GM18519 (cell line): Measurements from ENCODE around the gene DSP.

ENCODE experiments used
- ATAC-seq: cut with Tn5 transposase; IDR thresholded peaks from one replicate; pipeline ENCODE4 v1.9.1; 2021; ENCODE audit warnings: mild to moderate bottlenecking, moderate library complexity; ENCODE audit not compliant: unreplicated experiment, low FRiP score

DSP gene

GRCh38 chr6:7532821-7533220 is 8.7 kb upstream of the DSP start:
- no peak for ATAC-seq

DNA sequence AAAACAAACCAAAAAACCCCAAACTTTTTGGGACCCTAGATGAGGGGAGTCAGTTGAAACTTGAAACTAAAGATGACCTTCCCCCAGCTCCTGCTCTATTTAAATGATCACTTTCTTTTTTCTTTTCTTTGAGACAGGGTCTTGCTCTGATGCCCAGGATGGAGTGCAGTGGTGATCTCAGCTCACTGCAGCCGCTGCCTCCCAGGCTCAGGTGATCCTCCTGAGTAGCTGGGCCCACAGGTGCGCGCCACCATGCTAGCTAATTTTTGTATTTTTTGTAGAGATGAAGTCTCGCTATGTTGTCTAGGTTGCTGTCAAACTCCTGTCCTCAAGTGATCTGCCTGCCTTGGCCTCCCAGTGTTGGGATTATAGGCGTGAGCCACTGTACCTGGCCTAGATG is 7.3 kb upstream of the DSP start:
- ATAC-seq = no peak

GRCh38 chr6:7535498-7535897 is 6.0 kb upstream of the DSP start:
- ATAC-seq = no peak

- no peak for ATAC-seq
Observed at GRCh38 chr6:7537565-7538174, 3.8 kb upstream of the DSP start.

DNA sequence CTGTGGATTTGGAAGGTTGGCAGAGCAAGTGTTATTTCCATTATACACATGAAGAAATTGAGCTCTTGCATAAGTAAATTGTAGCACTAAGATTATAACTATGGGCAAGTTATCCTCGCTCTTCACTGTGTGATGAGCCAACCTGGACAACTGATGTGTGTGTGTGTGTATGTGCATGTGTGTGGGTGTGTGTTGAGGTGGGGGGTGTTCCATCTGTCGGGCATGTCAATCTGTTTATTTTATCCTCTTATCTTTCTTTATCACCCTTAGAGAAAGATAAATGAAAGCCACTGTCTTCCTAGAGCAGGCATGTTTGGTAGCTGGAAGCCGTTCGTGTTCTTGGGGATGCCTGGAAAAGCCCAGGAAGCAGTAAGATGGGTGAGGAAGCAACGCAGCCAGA is 3.0 kb upstream of the DSP start:
- no peak for ATAC-seq

- ATAC-seq = no peak
Observed at GRCh38 chr6:7540595-7540994, 876 bp upstream of the DSP start.

GRCh38 chr6:7542065-7542873 is 798 bp downstream of the DSP start:
- no peak for ATAC-seq

DNA sequence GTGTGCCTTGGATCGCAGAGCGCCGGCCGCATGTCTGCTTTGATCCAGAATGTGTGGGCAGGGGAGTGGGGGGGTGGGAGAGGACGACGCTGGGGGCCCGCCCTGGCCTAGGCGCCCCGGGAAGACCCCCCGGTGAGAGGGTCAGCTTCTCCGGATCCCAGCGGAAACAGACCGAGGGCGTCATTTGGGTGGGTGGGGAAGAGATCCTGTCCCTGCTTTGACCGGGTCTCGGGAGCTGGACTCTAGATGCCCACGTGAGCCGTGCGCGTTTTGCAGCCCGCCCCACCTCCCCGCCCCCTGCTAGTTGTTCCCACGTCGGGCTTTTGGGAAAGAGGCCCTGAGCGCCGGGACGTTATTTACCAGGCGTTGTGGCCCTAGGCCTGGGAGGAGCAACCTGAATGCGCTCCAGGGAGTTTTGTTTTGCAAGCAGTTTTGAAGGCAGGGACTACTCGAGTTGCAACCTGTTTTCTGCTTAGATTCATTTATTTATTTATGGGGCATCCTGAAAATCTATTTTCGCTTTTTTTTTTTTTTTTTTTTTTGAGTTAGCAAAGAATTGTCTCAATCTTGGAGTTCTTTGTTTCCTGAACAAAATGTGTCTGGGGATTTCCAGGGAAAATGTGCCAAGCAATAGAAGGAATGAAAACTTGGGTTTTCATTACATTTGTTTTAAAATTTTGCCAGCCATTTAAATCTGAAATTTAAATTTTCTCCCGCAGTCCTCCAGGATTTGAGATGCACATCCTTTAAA is 1.6 kb downstream of the DSP start:
- ATAC-seq = no peak

DNA sequence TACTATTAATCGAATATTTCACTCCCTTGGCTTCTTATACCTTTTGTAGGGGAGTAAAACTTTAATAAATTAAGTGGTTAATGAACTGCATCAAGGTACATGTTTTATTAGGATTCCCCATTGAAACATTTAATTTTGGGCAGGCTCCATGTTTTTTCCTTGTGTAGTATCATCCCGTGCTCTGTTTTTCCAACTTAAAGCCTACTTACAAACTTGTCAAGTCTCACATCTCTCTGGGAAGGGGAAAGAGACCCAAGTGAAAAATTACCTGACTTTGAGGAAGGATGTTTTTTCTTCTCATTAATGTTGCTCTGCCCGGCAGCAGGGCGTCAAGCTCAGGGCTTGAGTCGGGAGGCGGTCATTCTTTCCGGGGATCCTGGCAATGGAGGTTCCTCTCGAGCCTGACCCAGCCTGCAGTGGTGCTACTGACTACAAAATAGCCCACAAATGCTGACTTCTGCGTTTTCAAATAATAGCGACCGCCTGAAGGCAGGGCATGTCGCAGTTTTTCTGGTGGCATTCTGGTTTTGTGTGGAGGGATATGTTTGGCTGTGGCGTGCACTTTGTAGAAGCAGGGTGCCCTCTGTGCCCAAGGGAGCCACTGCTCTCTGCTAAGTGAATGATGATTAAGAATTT is 2.4 kb downstream of the DSP start:
- ATAC-seq = no peak

DNA sequence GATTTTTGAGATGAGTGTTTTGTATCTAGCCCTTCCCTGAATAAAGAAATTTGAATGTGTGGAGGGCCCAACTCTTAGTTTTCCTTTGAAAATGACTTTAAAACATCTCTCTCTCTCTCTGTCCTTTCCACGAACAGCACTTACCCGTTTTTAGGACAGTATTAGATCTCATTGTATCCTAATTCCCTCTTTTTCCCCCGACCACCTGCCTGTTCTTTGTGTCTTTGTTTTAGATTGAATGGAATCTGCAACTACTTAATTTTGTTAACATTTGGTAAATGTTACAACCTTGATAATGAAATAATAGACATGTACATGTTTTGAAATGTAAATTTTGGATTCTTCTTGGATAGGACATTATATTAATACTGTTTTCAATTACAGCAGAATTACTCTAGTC is 3.1 kb downstream of the DSP start:
- ATAC-seq = no peak

- ATAC-seq = no peak
Observed at GRCh38 chr6:7545316-7546019, 4.0 kb downstream of the DSP start.

DNA sequence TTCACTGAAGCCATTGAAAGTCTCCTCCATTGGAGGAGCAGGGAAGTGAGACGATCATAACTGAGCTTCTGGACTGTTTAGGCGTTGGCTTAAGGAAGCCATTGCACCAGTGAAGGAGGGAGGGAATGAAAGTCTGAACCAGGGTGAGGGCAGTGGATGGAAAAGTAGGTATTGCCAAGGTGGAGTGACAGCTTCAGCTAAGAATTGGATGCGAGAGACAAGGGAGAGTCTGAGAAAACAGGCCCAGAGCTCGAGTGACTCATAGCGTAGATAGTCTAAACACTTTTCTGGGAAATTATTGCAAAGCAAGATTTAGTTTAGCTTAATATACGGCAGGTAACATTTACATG is 4.5 kb downstream of the DSP start:
- ATAC-seq = no peak

GRCh38 chr6:7546383-7546782 is 4.9 kb downstream of the DSP start:
- no peak for ATAC-seq

- ATAC-seq = no peak
Observed at GRCh38 chr6:7546896-7547295, 5.4 kb downstream of the DSP start.

DNA sequence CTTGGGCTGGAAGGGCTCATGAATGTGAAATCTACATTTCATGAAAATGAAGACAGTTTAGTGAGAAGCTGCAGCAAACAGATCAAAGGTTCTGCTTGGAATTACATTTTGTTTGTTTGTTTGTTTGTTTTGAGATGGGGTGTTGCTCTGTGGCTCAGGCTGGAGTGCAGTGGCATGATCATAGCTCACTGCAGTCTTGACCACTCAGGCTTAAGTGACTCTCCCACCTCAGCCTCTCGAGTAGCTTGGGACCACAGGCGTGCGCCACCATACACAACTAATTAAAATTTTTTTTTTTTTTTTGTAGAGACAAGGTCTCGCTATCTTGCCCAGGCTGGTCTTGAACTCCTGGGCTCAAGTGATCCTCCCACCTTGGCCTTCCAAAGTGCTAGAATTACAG is 5.8 kb downstream of the DSP start:
- ATAC-seq = no peak

DNA sequence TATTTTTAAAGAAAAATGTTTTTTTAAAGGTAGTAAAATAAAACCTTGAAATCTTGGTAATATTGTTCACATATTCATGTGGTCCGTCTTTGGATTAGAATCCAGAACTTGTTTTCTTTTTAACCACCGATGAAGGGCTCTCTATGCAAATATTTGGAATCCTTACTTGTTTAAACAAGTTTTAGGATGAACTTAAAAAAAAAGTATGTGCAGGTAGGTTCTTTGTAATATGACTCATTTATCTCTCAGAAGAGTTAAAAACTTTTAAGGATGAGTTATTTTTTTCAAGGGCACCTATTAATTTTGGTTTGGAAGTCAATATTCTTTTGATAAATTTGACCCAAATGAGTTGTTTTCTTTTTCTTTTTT is 8.9 kb downstream of the DSP start:
- no peak for ATAC-seq

DNA sequence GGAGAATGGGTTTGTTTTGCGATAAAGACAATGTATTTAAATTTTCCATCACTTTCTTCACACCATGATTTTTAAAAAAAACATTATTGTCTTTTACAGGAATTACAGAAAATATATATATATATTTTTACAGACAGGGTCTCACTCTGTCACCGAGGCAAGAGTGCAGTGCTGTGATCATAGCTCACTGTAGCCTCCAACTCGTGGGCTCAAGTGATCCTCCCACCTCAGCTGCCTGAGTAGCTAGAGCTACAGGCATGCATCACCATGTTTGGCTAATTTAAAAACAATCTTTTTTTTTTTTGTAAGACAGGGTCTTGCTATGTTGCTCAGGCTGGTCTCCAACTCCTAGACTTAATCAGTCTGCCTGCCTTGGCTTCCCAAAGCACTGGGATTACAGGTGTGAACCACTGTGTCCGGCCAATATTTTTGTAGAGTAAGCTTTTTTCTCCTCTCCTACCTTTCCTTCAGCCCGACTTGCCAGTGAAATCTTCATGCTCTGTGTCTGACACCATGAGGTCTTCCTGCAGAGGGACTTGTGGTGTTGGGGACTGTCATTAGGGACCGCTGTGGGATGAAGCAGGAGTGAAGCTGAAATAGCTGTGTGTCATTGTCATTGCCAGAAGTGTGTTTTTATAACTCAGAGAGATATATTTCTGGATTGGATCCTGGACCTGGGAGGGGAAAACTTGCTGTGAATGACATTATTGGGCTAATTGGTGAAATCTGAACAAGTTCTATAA is 13.2 kb downstream of the DSP start:
- no peak for ATAC-seq

DNA sequence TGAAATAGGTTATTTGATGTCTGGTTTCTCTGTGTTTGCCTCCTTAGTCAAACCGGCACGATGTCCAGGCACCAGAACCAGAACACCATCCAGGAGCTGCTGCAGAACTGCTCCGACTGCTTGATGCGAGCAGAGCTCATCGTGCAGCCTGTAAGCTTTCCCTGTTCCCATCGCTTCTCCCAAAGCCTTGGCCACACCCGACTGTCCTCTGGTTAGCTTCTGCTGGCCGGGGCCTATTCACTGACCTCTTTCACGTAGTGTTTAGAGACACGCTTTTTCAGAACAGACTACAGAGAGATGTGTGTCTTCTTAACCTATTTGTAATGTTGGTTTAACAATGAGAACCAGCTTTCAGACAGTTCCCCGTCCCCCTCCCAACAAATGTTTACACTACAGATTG is 14.2 kb downstream of the DSP start:
- no peak for ATAC-seq

GRCh38 chr6:7556394-7557106 is 15.1 kb downstream of the DSP start:
- no peak for ATAC-seq
